GM12892 (cell line): ENCODE data around the gene ALDH1A3.

ENCODE experiments used
- POLR2A ChIP-seq: IDR thresholded peaks from 2 replicates; pipeline ENCODE4 v1.6.1; 2011; ENCODE audit warnings: low read depth, low read length, control low read depth
- POLR2AphosphoS5 ChIP-seq: IDR thresholded peaks from 2 replicates; pipeline ENCODE4 v1.6.1; 2011; ENCODE audit warnings: low read depth, low read length, control low read depth

GRCh38 chr15:100930306-100930848 is 50.7 kb downstream of the ALDH1A3 start:
- TF ChIP-seq POLR2A (no peak), POLR2AphosphoS5 (no peak)
